ENCODE results near the gene GORAB. TPM values are rescaled to one million over a fixed set of nuclear protein-coding genes. Genes with fewer than 3 reads are reported as not detected.

Gene GORAB
- total and polyA plus RNA-seq, 10 of the 15 experiments (the other 5 are each of a cell fraction or from before 2014, with no cell fraction given) = 5.5 to 38.6 (median 10.3) TPM

- Histone ChIP-seq H3K36me3 (ENCODE audit: control insufficient read depth in 2 of 2, insufficient read depth in 2 of 2, low read length in 1 of 2) (no peaks in the 10 kb centered on the region), H3K79me2 (ENCODE audit: control insufficient read depth, insufficient read depth, low read length) (no peaks in the 10 kb centered on the region), H4K20me1 (ENCODE audit: control insufficient read depth, insufficient read depth) (no peaks in the 10 kb centered on the region), H3K4me1 (ENCODE audit: control insufficient read depth, insufficient read depth, low read length) (no peaks in the 10 kb centered on the region; the same call in 1 of the 2 replicates), H3K4me2 (ENCODE audit: control insufficient read depth, insufficient read depth) (no peak overlapping the region), H3K9ac (ENCODE audit: control insufficient read depth, insufficient read depth, low read length) (no peak overlapping the region), H3K9me3 (replicated peaks; ENCODE audit: control insufficient read depth, insufficient read depth, low read length) (no peaks in the 10 kb centered on the region; the same call in 2 of the 3 replicates), H2AFZ (ENCODE audit: control insufficient read depth, low read depth, low read length) (no peak overlapping the region), H3K4me3 (no peak overlapping the region), H3K27me3 (replicated peaks in 1 of 2; ENCODE audit: control insufficient read depth in 2 of 2, insufficient read depth in 2 of 2, low read length in 1 of 2) (no peaks in the 10 kb centered on the region), H3K27ac (ENCODE audit: control insufficient read depth, insufficient read depth) (no peak overlapping the region)
- ATAC-seq (no peak), DNase-seq (ENCODE audit: low read depth, low spot score) (no peak), FAIRE-seq (no peak)
- POLR2A ChIA-PET = interaction anchor here (1.3 kb wide), 1 partner anchor 16 kb away, joined by 3 read pairs; no protein-coding TSS in a partner anchor
- RAD21 ChIA-PET (ENCODE audit: unreplicated experiment) = interaction anchor here (1.0 to 1.3 kb wide), 2 partner anchors 28 to 95 kb away, joined by 3 read pairs; no protein-coding TSS in a partner anchor
- SMC1A ChIA-PET (ENCODE audit: uncharacterized antibody, unreplicated experiment) = interaction anchor here (1.0 to 1.4 kb wide), 3 partner anchors 9 to 40 kb away, joined by 3 to 5 read pairs (median 3); no protein-coding TSS in a partner anchor
- in situ Hi-C loops (cut with MboI) (no loop called here), intact Hi-C loops (cut with micrococcal nuclease; ENCODE audit: unreplicated experiment) (no loop called here)
- CTCF ChIA-PET = interaction anchor here (0.6 to 1.0 kb wide), 3 partner anchors 9 to 65 kb away, joined by 3 to 4 read pairs (median 4); no protein-coding TSS in a partner anchor
- no TSS peak for BruUV-seq (replicated peaks)
- WGBS (ENCODE audit: insufficient coverage, insufficient replicate concordance, low lambda C conversion rate, missing lambda C conversion rate) = 92% methylated on average over 4 of the region's 4 CpGs
- TF ChIP-seq ATF2 (IDR thresholded peaks at IDR 0.05; ENCODE audit: low read length) (no peak), BCLAF1 (IDR thresholded peaks at IDR 0.05) (no peak), BACH1 (IDR thresholded peaks at IDR 0.05; ENCODE audit: borderline replicate concordance) (no peak), RAD21 (IDR thresholded peaks at IDR 0.05; ENCODE audit: insufficient read depth, low read depth, low read length) (no peak), NFXL1 (IDR thresholded peaks at IDR 0.05; ENCODE audit: borderline replicate concordance) (no peak), SMAD1 (IDR thresholded peaks at IDR 0.05; ENCODE audit: low read depth, partially characterized antibody) (no peak), HDAC2 (IDR thresholded peaks at IDR 0.05) (no peak), ZNF24 (IDR thresholded peaks at IDR 0.05) (no peak), IRF3 (IDR thresholded peaks at IDR 0.05) (no peak), TARDBP (IDR thresholded peaks at IDR 0.05; ENCODE audit: borderline replicate concordance) (no peak), POLR2AphosphoS2 (IDR thresholded peaks at IDR 0.05; ENCODE audit: low read depth, low read length) (no peak), ELK1 (IDR thresholded peaks at IDR 0.05; ENCODE audit: low read depth, low read length) (no peak), KLF5 (IDR thresholded peaks at IDR 0.05; ENCODE audit: partially characterized antibody) (no peak), CTCF (IDR thresholded peaks at IDR 0.05 in 2 of 3, conservative IDR thresholded peaks at IDR 0.05 in 1 of 3; ENCODE audit: control insufficient read depth in 2 of 3, extremely low read depth in 1 of 3, insufficient read depth in 1 of 3, low read depth in 3 of 3, low read length in 3 of 3) (no peak), STAT3 (IDR thresholded peaks at IDR 0.05; ENCODE audit: low read depth, low read length) (no peak), NR2C1 (IDR thresholded peaks at IDR 0.05) (no peak)
Measured at GRCh38 chr1:170560681-170561285, 28.8 kb downstream of the GORAB start.
